Mesenchymal stem cell (in vitro differentiated cells and primary cell): Measurements from ENCODE around the gene CARD19.

Experiments used
- DNase-seq: peaks from one replicate; pipeline ENCODE4 v3.0.0-alpha.2; 2013
- H2AFZ ChIP-seq: one replicate; pipeline ENCODE4 v1.6.1; 2013; ENCODE audit warnings: low read depth, mild to moderate bottlenecking, control low read depth, inconsistent platforms, low read length, moderate library complexity
- H2AK5ac ChIP-seq: 2 replicates; pipeline ENCODE4 v1.6.1; 2013; ENCODE audit warnings: low read length, moderate library complexity, mild to moderate bottlenecking, inconsistent platforms; ENCODE audit not compliant: severe bottlenecking
- H2BK120ac ChIP-seq: one replicate; pipeline ENCODE4 v1.6.1; 2013; ENCODE audit warnings: low read depth, mild to moderate bottlenecking, inconsistent platforms, low read length, moderate library complexity
- H2BK12ac ChIP-seq, 2 experiments: one replicate each; pipeline ENCODE4 v1.6.1; 2013; ENCODE audit warnings: inconsistent platforms in 2 of 2, low read length in 2 of 2, mild to moderate bottlenecking in 2 of 2, moderate library complexity in 2 of 2, control low read depth in 1 of 2
- H2BK15ac ChIP-seq: one replicate; pipeline ENCODE4 v1.6.1; 2013; ENCODE audit warnings: mild to moderate bottlenecking, low read depth, inconsistent platforms; ENCODE audit not compliant: poor library complexity, severe bottlenecking
- H2BK5ac ChIP-seq: 2 replicates; pipeline ENCODE4 v1.6.1; 2013; ENCODE audit warnings: low read depth, mild to moderate bottlenecking, low read length, control low read depth, inconsistent platforms; ENCODE audit not compliant: poor library complexity, severe bottlenecking
- H3K14ac ChIP-seq, 2 experiments: one replicate each; pipeline ENCODE4 v1.6.1; 2013; ENCODE audit warnings: inconsistent platforms in 2 of 2, low read length in 2 of 2, control low read depth in 1 of 2, mild to moderate bottlenecking in 1 of 2, moderate library complexity in 1 of 2
- H3K18ac ChIP-seq, 2 experiments: one replicate each; pipeline ENCODE4 v1.6.1; 2013; ENCODE audit warnings: inconsistent platforms in 2 of 2, low read length in 2 of 2, control low read depth in 1 of 2, low read depth in 1 of 2, mild to moderate bottlenecking in 1 of 2
- H3K23ac ChIP-seq, 2 experiments: one replicate each; pipeline ENCODE4 v1.6.1; 2013; ENCODE audit warnings: inconsistent platforms in 2 of 2, low read length in 2 of 2, mild to moderate bottlenecking in 2 of 2, moderate library complexity in 2 of 2, control low read depth in 1 of 2
- H3K27ac ChIP-seq: 2 replicates; pipeline ENCODE4 v1.5.1; 2013; ENCODE audit warnings: mild to moderate bottlenecking, moderate library complexity, low read length, control low read depth, inconsistent platforms; ENCODE audit not compliant: poor library complexity, severe bottlenecking
- H3K27me3 ChIP-seq, 2 experiments: 2 replicates each; pipeline versions ENCODE4 v1.6.1 to v1.7.0; 2013; ENCODE audit warnings: low read length in 2 of 2, mild to moderate bottlenecking in 2 of 2, moderate library complexity in 2 of 2, control low read depth in 1 of 2, inconsistent platforms in 1 of 2; ENCODE audit not compliant: control insufficient read depth in 1 of 2, insufficient read depth in 1 of 2
- H3K36me3 ChIP-seq, 2 experiments: 2 replicates each; pipeline versions ENCODE4 v1.6.1 to v1.7.0; 2013; ENCODE audit warnings: low read length in 2 of 2, control low read depth in 1 of 2, inconsistent platforms in 1 of 2, low read depth in 1 of 2, mild to moderate bottlenecking in 1 of 2; ENCODE audit not compliant: insufficient read depth in 2 of 2, control insufficient read depth in 1 of 2
- H3K4ac ChIP-seq, 2 experiments: one replicate each; pipeline ENCODE4 v1.6.1; 2013; ENCODE audit warnings: inconsistent platforms in 2 of 2, low read length in 2 of 2, mild to moderate bottlenecking in 2 of 2, moderate library complexity in 2 of 2, control low read depth in 1 of 2, low read depth in 1 of 2
- H3K4me1 ChIP-seq: 2 replicates; pipeline ENCODE4 v1.6.1; 2013; ENCODE audit warnings: low read depth, low read length, control low read depth; ENCODE audit not compliant: control insufficient read depth, insufficient read depth
- H3K4me2 ChIP-seq: 2 replicates; pipeline ENCODE4 v1.6.1; 2013; ENCODE audit warnings: low read length, mild to moderate bottlenecking, inconsistent platforms; ENCODE audit not compliant: poor library complexity, severe bottlenecking
- H3K4me3 ChIP-seq, 2 experiments: 2 replicates each; pipeline versions ENCODE4 v1.5.1 to v1.7.0; 2013; ENCODE audit warnings: low read length in 2 of 2, mild to moderate bottlenecking in 2 of 2, control low read depth in 1 of 2, low read depth in 1 of 2; ENCODE audit not compliant: insufficient read depth in 1 of 2
- H3K79me1 ChIP-seq: replicated peaks from 2 replicates; pipeline ENCODE4 v1.6.1; 2013; ENCODE audit warnings: mild to moderate bottlenecking, control low read depth, low read length, inconsistent platforms; ENCODE audit not compliant: poor library complexity, severe bottlenecking
- H3K9ac ChIP-seq: 2 replicates; pipeline ENCODE4 v1.7.0; 2013; ENCODE audit warnings: mild to moderate bottlenecking, low read length, moderate library complexity
- H3K9me3 ChIP-seq: 2 replicates; pipeline ENCODE4 v1.7.0; 2013; ENCODE audit warnings: mild to moderate bottlenecking, low read length; ENCODE audit not compliant: control insufficient read depth
- H4K8ac ChIP-seq: one replicate; pipeline ENCODE4 v1.6.1; 2013; ENCODE audit warnings: inconsistent platforms, mild to moderate bottlenecking, low read length, moderate library complexity
- H4K91ac ChIP-seq: one replicate; pipeline ENCODE4 v1.6.1; 2013; ENCODE audit warnings: mild to moderate bottlenecking, low read length, inconsistent platforms
- WGBS: methylation state at CpG from one replicate; pipeline ENCODE4 v1.1.7; 2013; ENCODE audit warnings: mixed read lengths; 5-methylcytosine and 5-hydroxymethylcytosine counted together

The CARD19 gene

DNA sequence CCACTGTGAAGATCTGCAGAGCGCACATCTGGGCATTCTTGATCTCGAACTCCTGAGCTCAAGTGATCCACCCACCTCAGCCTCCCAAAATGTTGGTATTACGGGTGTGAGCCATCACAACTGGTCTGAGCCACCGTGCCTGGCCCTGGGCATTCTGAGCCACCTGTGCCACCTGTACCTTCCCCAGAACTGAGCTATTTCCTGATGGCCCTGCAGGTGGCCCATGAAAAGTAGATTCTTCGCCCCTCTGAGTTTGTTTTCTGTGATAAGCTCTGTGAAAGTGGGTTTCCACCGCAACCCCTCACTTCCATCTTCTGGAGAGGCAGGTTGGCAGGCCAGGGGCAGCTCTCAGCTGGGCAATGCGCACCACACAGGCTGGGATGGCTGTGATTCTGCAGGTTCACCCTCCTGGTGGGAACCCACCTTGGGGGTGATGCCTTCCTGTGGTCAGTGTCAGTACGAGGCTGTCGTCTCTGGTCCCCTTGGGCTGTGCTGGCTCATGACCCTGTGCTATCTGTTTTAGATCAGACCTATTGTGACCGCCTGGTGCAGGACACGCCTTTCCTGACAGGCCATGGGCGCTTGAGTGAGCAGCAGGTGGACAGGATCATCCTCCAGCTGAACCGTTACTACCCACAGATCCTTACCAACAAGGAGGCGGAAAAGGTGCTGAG is 11.3 kb downstream of the CARD19 start:
- Histone ChIP-seq H3K27ac (no peak overlapping the region), H3K4me2 (no peak overlapping the region), H3K9me3 (peaks cover 9% of the 10 kb centered on the region), H3K18ac (no peak overlapping the region), H3K14ac (no peak overlapping the region), H4K91ac (no peak overlapping the region), H3K9ac (no peak overlapping the region), H2BK5ac (no peak overlapping the region), H4K8ac (no peak overlapping the region), H3K23ac (no peak overlapping the region), H2AFZ (no peak overlapping the region), H2AK5ac (no peak overlapping the region), H3K4ac (no peak overlapping the region), H3K36me3 (peaks cover 40 to 58% of the 10 kb centered on the region in 2 experiments), H2BK120ac (no peak overlapping the region), H3K4me1 (peaks cover 31% of the 10 kb centered on the region), H3K27me3 (no peaks in the 10 kb centered on the region), H3K4me3 (no peak overlapping the region), H3K79me1 (peaks cover 30% of the 10 kb centered on the region), H2BK15ac (no peak overlapping the region), H2BK12ac (no peak overlapping the region)
- WGBS = 89% methylated on average over 14 of the region's 14 CpGs
- DNase-seq = no peak

DNA sequence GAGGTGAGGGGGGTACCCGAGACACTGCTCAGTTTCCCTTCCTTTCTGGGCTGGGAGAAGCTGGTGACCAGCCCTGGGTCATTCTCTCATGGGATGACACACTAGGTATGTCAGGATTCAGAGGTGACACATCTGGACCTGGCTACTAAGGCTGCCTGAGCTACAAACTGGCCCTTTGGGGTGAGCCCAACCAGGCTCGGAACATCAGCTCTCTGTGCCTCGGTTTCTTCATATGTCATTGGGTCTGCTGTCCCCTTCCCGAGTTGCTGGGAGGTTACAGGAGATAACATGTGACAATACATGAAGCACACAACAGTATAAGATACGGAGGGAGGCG is 11.8 kb downstream of the CARD19 start:
- no peak overlapping the region for H3K4me2 ChIP-seq
- H3K4ac ChIP-seq = no peak overlapping the region
- H3K23ac ChIP-seq = no peak overlapping the region
- peaks cover 35% of the 10 kb centered on the region for H3K4me1 ChIP-seq
- no peak overlapping the region for H3K9ac ChIP-seq
- no peak overlapping the region for H2BK15ac ChIP-seq
- no peaks in the 10 kb centered on the region for H3K27me3 ChIP-seq
- H2BK5ac ChIP-seq = no peak overlapping the region
- peaks cover 9% of the 10 kb centered on the region for H3K9me3 ChIP-seq
- no peak overlapping the region for H3K4me3 ChIP-seq
- H3K79me1 ChIP-seq = peaks cover 35% of the 10 kb centered on the region
- H3K18ac ChIP-seq = no peak overlapping the region
- WGBS = 93% methylated on average over 6 of the region's 6 CpGs
- no peak overlapping the region for H4K8ac ChIP-seq
- no peak overlapping the region for H3K27ac ChIP-seq
- DNase-seq = no peak
- H3K14ac ChIP-seq = no peak overlapping the region
- no peak overlapping the region for H2BK120ac ChIP-seq
- H2AFZ ChIP-seq = no peak overlapping the region
- H3K36me3 ChIP-seq = peaks cover 46 to 63% of the 10 kb centered on the region in 2 experiments
- H2BK12ac ChIP-seq = no peak overlapping the region
- H4K91ac ChIP-seq = no peak overlapping the region
- no peak overlapping the region for H2AK5ac ChIP-seq

DNA sequence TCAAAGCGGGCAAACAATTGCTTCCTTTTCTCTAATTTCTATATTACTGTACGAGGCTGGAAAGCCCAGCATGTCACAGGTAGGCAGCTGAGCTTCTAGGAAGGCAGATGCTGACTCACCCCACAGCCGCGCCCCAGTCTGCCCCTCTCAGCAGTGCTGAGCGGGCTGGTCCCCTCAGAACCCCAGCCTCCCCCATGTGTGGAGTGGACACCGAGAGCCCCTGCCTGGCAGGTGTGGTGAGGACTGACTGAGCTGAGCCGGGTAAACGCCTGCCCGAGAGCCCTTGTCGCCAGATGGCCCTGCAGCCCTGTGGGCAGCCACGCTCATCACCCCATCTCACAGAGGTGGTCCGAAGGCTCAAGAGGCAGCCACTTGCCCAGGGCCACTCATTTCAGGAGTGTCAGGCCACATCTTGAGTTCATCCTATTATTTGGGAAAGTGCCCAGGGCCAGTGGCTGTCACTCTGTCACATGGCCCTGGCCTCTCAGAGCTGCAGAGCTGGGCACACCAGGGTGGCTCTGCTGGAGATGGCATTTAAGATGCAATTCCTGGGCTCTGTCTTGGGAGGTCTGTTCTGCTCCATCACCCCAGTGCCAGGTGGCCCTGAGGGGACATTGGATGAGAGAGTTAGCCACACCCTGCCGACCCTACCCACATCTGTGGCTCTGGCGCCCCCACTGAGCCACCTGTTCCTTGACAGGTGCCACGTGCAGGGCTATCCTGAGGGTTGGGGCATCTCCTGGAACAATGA is 12.4 kb downstream of the CARD19 start:
- Histone ChIP-seq H4K8ac (no peak overlapping the region), H3K27ac (no peak overlapping the region), H3K79me1 (peaks cover 36% of the 10 kb centered on the region), H3K9ac (no peak overlapping the region), H3K4me1 (peaks cover 35% of the 10 kb centered on the region), H3K23ac (no peak overlapping the region), H2AK5ac (no peak overlapping the region), H2BK15ac (no peak overlapping the region), H4K91ac (no peak overlapping the region), H3K36me3 (peaks cover 52 to 70% of the 10 kb centered on the region in 2 experiments), H3K4ac (no peak overlapping the region), H2BK120ac (no peak overlapping the region), H3K9me3 (peaks cover 9% of the 10 kb centered on the region), H3K18ac (no peak overlapping the region), H3K27me3 (no peaks in the 10 kb centered on the region), H2BK5ac (no peak overlapping the region), H3K4me2 (no peak overlapping the region), H3K14ac (no peak overlapping the region), H3K4me3 (no peak overlapping the region), H2AFZ (no peak overlapping the region), H2BK12ac (no peak overlapping the region)
- WGBS = 92% methylated on average over 15 of the region's 15 CpGs
- no peak for DNase-seq

DNA sequence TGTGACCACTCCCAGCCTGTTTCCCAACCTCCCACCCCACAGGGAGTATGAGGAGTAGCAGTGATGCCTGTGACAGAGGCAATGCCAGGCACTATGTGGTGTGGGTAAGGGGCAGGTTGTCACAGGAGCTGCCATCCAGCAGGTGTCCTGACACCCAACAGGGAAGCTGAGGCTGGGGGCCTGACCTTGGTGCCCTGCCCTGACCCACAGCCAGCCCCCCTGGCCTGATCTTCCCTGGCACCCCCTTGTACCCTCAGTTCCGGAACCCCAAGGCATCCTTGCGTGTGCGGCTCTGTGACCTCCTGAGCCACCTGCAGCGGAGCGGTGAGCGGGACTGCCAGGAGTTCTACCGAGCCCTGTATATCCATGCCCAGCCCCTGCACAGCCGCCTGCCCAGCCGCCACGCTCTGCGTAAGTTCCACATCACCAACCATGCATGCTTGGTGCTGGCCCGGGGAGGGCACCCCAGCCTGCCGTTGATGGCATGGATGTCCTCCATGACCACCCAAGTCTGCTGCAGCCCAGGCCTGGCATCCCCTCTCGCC is 14.4 kb downstream of the CARD19 start:
- H2AFZ ChIP-seq = no peak overlapping the region
- peaks cover 45% of the 10 kb centered on the region for H3K79me1 ChIP-seq
- no peak overlapping the region for H2BK120ac ChIP-seq
- H3K9ac ChIP-seq = no peak overlapping the region
- no peak for DNase-seq
- no peak overlapping the region for H2BK5ac ChIP-seq
- no peak overlapping the region for H3K4me3 ChIP-seq
- no peak overlapping the region for H2AK5ac ChIP-seq
- H2BK15ac ChIP-seq = no peak overlapping the region
- H3K23ac ChIP-seq = no peak overlapping the region
- H3K9me3 ChIP-seq = no peaks in the 10 kb centered on the region
- H3K4ac ChIP-seq = no peak overlapping the region
- no peak overlapping the region for H3K4me2 ChIP-seq
- WGBS = 97% methylated on average over 14 of the region's 14 CpGs
- no peak overlapping the region for H4K8ac ChIP-seq
- H3K27me3 ChIP-seq = no peaks in the 10 kb centered on the region
- no peak overlapping the region for H3K14ac ChIP-seq
- no peak overlapping the region for H2BK12ac ChIP-seq
- H3K36me3 ChIP-seq = peaks cover 65 to 73% of the 10 kb centered on the region in 2 experiments
- H3K4me1 ChIP-seq = peaks cover 41% of the 10 kb centered on the region
- no peak overlapping the region for H3K18ac ChIP-seq
- no peak overlapping the region for H4K91ac ChIP-seq
- H3K27ac ChIP-seq = no peak overlapping the region
